Fibroblast of villous mesenchyme (primary cell): Measurements from ENCODE around the gene CELF2. TPM values are rescaled to one million over a fixed set of nuclear protein-coding genes. Genes with fewer than 3 reads are reported as not detected.
"Not testable (repeated sequence)": the region's sequence is repeated elsewhere in the genome, so short reads cannot be mapped to it uniquely, and the experiment has no call there.

ENCODE experiments used
- DNase-seq: peaks from one replicate; pipeline ENCODE4 v3.0.0-alpha.2; 2010; ENCODE audit warnings: low read depth
- H3K4me3 ChIP-seq: 2 replicates; pipeline ENCODE4 v1.5.1; 2011; ENCODE audit warnings: low read depth, mild to moderate bottlenecking, low read length
- total RNA-seq: library from RNA; depleted of rRNA; stranded (reverse); fragments of >200 nt; gene quantifications from 2 replicates; pipeline ENCODE4 v1.2.3, GENCODE V29; 2012
- TF ChIP-seq, protein P1 (sequence below): IDR thresholded peaks from 2 replicates; pipeline ENCODE4 v1.5.1; 2012; ENCODE audit warnings: low read depth, mild to moderate bottlenecking, low read length; ENCODE audit not compliant: insufficient read depth

The CELF2 gene
- total RNA-seq, 1 donor: 2.2 TPM

GRCh38 chr10:11359869-11360268 is 342.2 kb downstream of the CELF2 start:
- TF ChIP-seq, protein P1, sequence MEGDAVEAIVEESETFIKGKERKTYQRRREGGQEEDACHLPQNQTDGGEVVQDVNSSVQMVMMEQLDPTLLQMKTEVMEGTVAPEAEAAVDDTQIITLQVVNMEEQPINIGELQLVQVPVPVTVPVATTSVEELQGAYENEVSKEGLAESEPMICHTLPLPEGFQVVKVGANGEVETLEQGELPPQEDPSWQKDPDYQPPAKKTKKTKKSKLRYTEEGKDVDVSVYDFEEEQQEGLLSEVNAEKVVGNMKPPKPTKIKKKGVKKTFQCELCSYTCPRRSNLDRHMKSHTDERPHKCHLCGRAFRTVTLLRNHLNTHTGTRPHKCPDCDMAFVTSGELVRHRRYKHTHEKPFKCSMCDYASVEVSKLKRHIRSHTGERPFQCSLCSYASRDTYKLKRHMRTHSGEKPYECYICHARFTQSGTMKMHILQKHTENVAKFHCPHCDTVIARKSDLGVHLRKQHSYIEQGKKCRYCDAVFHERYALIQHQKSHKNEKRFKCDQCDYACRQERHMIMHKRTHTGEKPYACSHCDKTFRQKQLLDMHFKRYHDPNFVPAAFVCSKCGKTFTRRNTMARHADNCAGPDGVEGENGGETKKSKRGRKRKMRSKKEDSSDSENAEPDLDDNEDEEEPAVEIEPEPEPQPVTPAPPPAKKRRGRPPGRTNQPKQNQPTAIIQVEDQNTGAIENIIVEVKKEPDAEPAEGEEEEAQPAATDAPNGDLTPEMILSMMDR: no peak
- DNase-seq: no peak
- H3K4me3 ChIP-seq: no peak overlapping the region

- H3K4me3 ChIP-seq: no peak overlapping the region
- no peak for DNase-seq
- TF ChIP-seq, protein P1: no peak
These were observed 345.8 kb downstream of the CELF2 start for GRCh38 chr10:11363497-11363896.

GRCh38 chr10:11364241-11364640 is 346.6 kb downstream of the CELF2 start:
- H3K4me3 ChIP-seq: no peak overlapping the region
- TF ChIP-seq, protein P1: no peak
- no peak for DNase-seq

DNA sequence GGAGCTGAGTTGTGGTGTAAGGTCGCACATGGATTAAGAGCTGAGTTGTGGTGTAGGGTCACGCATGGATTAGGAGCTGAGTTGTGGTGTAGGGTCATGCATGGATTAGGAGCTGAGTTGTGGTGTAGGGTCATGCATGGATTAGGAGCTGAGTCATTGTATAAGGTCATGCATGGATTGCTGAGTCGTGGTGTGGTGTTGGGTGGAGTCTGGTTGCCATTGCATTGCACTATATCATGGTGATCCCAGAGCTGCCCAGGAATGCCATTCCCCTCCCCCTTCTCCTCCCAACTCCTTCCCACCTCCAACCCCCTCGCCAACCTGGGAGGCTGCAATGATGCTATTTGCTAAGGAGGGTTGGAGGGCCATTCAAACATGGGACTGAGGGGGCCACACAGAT is 349.2 kb downstream of the CELF2 start:
- not testable (repeated sequence) for H3K4me3 ChIP-seq, DNase-seq

DNA sequence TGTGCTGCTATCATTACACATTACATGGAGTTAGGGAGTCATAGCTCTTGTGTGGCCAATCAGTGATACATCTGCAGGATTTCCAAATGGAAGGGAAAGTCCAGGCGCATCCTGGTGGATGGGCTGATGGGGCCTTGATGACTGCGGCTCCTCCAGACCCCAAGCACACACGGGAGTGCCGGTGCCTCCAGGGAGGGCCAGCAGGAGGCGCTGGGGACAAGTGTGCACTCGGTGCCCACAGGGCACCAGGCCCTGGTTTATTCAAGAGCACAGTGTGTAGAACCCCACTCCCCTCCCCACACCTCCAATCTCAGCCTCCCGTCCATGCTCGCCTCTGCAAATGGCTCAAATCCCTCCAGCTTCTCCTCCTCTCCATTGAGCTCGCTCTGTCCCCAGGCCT is 349.8 kb downstream of the CELF2 start:
- TF ChIP-seq, protein P1: no peak
- DNase-seq: no peak
- H3K4me3 ChIP-seq: no peak overlapping the region

- TF ChIP-seq, protein P1: no peak
- H3K4me3 ChIP-seq: no peak overlapping the region
- no peak for DNase-seq
These were observed 356.1 kb downstream of the CELF2 start for GRCh38 chr10:11373717-11374171.

GRCh38 chr10:11377267-11377666 is 359.6 kb downstream of the CELF2 start:
- H3K4me3 ChIP-seq: no peak overlapping the region
- TF ChIP-seq, protein P1: no peak
- no peak for DNase-seq
